HFFc6 (cell line): ENCODE data around the gene MRTFA. TPM values are rescaled to one million over a fixed set of nuclear protein-coding genes. Genes with fewer than 3 reads are reported as not detected.

Experiments used
- DNase-seq: peaks from one replicate; pipeline ENCODE4 v3.0.0-alpha.2; 2018
- H3K27ac Mint-ChIP-seq: 2 replicates; pipeline ENCODE4 v1.8.0; 2020; ENCODE audit warnings: mild to moderate bottlenecking, mixed read lengths
- H3K27me3 Mint-ChIP-seq: 2 replicates; pipeline ENCODE4 v1.8.0; 2021; ENCODE audit warnings: mild to moderate bottlenecking, moderate library complexity, mixed read lengths; ENCODE audit not compliant: insufficient read depth
- H3K36me3 Mint-ChIP-seq: 2 replicates; pipeline ENCODE4 v1.8.0; 2021; ENCODE audit warnings: low read depth, mixed read lengths
- H3K4me1 Mint-ChIP-seq: 2 replicates; pipeline ENCODE4 v1.8.0; 2020; ENCODE audit warnings: low read depth, mixed read lengths
- H3K4me3 Mint-ChIP-seq: 2 replicates; pipeline ENCODE4 v1.8.0; 2020; ENCODE audit warnings: mild to moderate bottlenecking, moderate library complexity, mixed read lengths
- H3K9me3 Mint-ChIP-seq: 2 replicates; pipeline ENCODE4 v1.8.0; 2020; ENCODE audit warnings: mild to moderate bottlenecking, mixed read lengths
- total RNA-seq, 6 experiments: library from RNA; stranded (reverse); fragmentation: NEBNext Ultra II Directional; extraction: Animal tissue kit (Norgen Biotek cat#: 25700); gene quantifications; 2 replicates in 1 of 6; 3 replicates in 5 of 6; pipeline ENCODE4 v1.2.3, GENCODE V29; 2021
- TF ChIP-seq, protein P1 (sequence below): fragments of 200-600 bp; sonication (generic); IDR thresholded peaks from 2 replicates; pipeline ENCODE4 v1.5.0; 2021; ENCODE audit warnings: antibody characterized with exemption, mild to moderate bottlenecking

MRTFA gene
- total RNA-seq, 6 experiments from 2014 or later: 36.4 to 48.7 (median 42.2) TPM

DNA sequence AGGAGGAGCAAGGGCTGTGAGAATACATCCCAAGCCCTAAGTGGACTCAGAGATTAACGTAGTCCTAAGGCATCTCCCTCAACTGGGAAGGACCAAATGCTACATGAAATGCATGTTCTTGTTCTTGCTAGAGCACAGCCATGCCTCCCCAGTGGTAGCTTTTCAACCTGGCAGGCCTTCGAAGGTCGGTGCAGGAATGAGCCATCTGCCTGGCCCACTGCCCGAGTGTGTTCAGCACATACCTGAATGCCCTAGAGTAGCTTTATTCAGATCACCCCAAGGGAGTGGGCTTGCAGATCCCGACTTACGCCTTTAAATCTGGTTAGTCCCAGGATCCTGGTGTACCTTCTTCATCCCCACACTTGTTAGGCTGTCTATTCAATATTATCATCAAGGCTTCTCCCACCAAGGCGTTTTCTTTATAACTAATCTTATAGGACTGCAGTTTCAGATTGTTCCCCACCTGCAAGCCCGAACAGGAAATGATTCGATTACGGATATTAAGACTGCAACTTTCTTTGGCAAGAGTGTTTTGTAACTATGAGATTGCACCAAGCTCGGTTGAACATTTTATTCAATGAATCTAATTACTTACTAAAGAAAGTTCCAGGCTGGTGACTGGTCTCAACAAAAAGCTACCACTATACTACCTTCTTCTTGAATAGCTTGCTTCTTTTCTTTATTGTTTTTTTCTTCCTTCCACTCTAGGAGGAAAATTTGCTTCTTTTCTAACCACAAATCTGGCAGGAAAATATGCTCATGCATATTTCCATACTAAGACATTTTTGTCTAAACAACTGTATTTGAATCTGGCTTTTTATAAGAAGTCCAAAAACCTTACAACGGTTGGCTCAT, 150.5 kb downstream of the MRTFA start:
- H3K36me3 Mint-ChIP-seq: peaks cover 3% of the 10 kb centered on the region; the same call in 1 of the 2 replicates
- H3K4me3 Mint-ChIP-seq: no peak overlapping the region
- DNase-seq: no peak
- H3K27me3 Mint-ChIP-seq: no peaks in the 10 kb centered on the region
- peaks cover 47% of the 10 kb centered on the region for H3K4me1 Mint-ChIP-seq
- peak overlapping the region; percentile 35 for H3K27ac Mint-ChIP-seq
- no peaks in the 10 kb centered on the region for H3K9me3 Mint-ChIP-seq
- TF ChIP-seq, protein P1, sequence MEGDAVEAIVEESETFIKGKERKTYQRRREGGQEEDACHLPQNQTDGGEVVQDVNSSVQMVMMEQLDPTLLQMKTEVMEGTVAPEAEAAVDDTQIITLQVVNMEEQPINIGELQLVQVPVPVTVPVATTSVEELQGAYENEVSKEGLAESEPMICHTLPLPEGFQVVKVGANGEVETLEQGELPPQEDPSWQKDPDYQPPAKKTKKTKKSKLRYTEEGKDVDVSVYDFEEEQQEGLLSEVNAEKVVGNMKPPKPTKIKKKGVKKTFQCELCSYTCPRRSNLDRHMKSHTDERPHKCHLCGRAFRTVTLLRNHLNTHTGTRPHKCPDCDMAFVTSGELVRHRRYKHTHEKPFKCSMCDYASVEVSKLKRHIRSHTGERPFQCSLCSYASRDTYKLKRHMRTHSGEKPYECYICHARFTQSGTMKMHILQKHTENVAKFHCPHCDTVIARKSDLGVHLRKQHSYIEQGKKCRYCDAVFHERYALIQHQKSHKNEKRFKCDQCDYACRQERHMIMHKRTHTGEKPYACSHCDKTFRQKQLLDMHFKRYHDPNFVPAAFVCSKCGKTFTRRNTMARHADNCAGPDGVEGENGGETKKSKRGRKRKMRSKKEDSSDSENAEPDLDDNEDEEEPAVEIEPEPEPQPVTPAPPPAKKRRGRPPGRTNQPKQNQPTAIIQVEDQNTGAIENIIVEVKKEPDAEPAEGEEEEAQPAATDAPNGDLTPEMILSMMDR: no peak

DNA sequence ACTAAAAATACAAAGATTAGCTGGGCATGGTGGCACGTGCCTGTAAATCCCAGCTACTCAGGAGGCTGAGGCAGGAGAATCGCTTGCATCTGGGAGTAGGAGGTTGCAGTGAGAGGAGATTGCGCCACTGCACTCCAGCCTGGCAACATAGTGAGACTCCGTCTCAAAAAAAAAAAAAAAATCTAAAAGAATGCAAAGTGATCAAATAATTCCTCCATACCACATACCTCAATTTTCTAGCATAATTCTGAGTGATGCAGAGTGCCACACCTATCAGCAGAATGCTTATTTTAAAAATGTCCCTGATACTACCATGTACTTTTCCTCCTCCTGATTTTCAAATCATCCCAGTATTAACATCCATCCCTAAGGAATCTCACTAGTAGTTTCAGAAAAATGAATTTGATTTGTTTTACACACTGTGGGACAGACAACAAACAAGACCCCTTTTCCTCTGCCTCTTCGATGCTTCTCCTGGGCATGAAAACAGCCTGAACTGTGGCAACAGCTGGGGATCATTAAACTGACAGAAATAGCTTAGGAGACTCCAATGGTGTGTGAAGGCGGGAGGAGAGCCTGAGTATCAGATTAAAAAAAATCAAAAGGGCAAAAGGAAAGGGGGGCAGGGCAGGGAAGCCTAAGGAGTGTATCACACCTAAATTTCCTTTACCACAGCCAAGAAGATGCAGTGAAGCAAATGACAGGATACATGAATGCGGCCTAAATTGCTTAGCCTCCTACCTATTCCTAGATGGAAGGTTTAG, 151.4 kb downstream of the MRTFA start:
- H3K4me3 Mint-ChIP-seq: peak overlapping the region; percentile 50; the same call in 1 of the 2 replicates
- DNase-seq: no peak

DNA sequence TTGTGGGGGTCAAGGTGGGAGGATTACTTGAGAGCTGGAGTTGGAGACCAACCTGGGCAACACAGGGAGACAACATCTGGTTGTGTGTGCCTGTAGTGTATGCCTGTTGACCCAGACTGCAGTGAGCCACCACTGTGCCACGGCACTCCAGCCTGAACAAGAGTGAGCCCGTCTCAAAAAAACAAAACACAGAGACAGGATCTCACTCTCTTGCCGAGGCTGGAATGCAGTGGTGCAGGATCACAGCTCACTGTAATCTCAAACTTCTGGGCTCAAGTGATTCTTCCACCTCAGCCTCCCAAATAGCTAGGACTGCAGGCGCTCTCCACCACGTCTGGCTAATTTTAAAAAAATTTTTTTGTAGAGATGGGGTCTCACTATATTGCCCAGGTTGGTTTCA, 153.6 kb downstream of the MRTFA start:
- TF ChIP-seq, protein P1: no peak
- H3K4me3 Mint-ChIP-seq: no peak overlapping the region
- no peak for DNase-seq
- H3K27ac Mint-ChIP-seq: no peak overlapping the region
- H3K4me1 Mint-ChIP-seq: peaks cover 73% of the 10 kb centered on the region
- no peaks in the 10 kb centered on the region for H3K9me3 Mint-ChIP-seq
- H3K27me3 Mint-ChIP-seq: no peaks in the 10 kb centered on the region
- H3K36me3 Mint-ChIP-seq: peaks cover 10% of the 10 kb centered on the region; the same call in 1 of the 2 replicates

More for the DNA sequence above, 151.4 kb downstream of the MRTFA start:
- TF ChIP-seq, protein P1: no peak
- Mint-ChIP-seq H3K27ac (peak overlapping the region; percentile 84), H3K36me3 (peaks cover 9% of the 10 kb centered on the region; the same call in 1 of the 2 replicates), H3K27me3 (no peaks in the 10 kb centered on the region), H3K4me1 (peaks cover 53% of the 10 kb centered on the region), H3K9me3 (no peaks in the 10 kb centered on the region)

DNA sequence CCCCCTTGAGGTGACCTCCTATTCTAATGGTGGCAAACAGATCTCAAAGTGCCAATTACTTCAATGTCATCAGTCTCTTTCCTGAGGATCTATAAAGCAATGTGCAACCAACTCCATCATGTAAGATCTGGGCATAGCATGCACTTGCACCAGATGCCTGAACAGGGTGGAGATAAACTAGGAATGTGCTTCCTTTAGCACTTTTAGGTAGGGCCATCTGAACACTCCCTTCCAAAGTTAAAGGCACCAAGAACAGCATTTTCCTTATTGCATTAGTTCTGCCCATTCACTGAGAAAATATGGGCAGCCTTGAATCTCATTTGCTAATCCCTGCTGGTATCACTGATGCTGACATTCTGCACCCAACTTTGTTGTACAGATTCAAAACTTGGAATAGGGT, 154.1 kb downstream of the MRTFA start:
- no peaks in the 10 kb centered on the region for H3K27me3 Mint-ChIP-seq
- no peak for DNase-seq
- no peak overlapping the region; the same call in 1 of the 2 replicates for H3K27ac Mint-ChIP-seq
- H3K9me3 Mint-ChIP-seq: no peaks in the 10 kb centered on the region
- TF ChIP-seq, protein P1: no peak
- peaks cover 73% of the 10 kb centered on the region for H3K4me1 Mint-ChIP-seq
- peaks cover 10% of the 10 kb centered on the region; the same call in 1 of the 2 replicates for H3K36me3 Mint-ChIP-seq
- H3K4me3 Mint-ChIP-seq: no peak overlapping the region

DNA sequence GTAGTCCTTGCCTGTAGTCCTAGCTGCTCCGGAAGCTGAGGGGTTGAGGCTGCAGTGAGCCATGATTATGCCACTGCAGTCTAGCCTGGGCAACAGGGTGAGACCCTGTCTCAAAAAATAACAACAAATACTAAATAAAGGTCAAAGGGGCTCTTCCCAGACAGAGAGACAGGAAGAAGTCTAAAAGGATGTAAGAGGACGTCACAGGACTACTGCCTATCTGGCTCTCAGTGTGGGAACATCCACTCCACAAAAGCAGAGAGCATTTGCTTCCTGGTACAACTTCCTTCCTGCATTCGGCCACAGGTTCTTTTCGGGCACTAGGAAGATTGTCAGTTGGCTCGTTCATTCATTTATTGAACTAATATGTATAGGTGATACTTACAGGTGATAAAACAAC, 155.5 kb downstream of the MRTFA start:
- Mint-ChIP-seq H3K4me3 (no peak overlapping the region), H3K27me3 (no peaks in the 10 kb centered on the region), H3K27ac (no peak overlapping the region), H3K4me1 (peaks cover 71% of the 10 kb centered on the region), H3K9me3 (no peaks in the 10 kb centered on the region), H3K36me3 (peaks cover 10% of the 10 kb centered on the region; the same call in 1 of the 2 replicates)
- TF ChIP-seq, protein P1: no peak
- DNase-seq: no peak
